ENCODE measurements around the gene OSBPL6.

DNA sequence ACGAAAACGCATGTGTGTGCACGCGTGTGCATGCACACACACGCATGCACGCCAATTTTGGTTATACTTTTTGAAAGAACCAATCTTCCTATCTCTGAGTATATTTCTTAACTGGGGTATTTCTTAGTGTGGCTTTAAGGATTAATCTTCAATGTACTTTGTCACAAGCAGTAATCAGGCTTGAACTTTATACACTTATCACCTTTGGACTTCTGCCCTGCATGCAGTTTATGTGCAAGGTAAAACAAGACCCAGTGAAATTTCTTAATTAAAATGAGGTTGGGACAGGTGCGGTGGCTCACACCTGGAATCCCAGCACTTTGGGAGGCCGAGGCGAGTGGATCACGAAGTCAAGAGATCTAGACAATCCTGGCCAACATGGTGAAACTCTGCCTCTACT is 85.3 kb downstream of the OSBPL6 start:
- no peak for TF ChIP-seq POLR2A (IDR thresholded peaks at IDR 0.05)
- TF ChIP-seq, protein P1, sequence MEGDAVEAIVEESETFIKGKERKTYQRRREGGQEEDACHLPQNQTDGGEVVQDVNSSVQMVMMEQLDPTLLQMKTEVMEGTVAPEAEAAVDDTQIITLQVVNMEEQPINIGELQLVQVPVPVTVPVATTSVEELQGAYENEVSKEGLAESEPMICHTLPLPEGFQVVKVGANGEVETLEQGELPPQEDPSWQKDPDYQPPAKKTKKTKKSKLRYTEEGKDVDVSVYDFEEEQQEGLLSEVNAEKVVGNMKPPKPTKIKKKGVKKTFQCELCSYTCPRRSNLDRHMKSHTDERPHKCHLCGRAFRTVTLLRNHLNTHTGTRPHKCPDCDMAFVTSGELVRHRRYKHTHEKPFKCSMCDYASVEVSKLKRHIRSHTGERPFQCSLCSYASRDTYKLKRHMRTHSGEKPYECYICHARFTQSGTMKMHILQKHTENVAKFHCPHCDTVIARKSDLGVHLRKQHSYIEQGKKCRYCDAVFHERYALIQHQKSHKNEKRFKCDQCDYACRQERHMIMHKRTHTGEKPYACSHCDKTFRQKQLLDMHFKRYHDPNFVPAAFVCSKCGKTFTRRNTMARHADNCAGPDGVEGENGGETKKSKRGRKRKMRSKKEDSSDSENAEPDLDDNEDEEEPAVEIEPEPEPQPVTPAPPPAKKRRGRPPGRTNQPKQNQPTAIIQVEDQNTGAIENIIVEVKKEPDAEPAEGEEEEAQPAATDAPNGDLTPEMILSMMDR (IDR thresholded peaks at IDR 0.05), result no peak

Measured in heart left ventricle (tissue), 13 donors.